ENCODE data around the gene C5. TPM values are rescaled to one million over a fixed set of nuclear protein-coding genes. Genes with fewer than 3 reads are reported as not detected.
A peak's percentile ranks its signal among the peaks of the same experiment; 100 is the strongest.

C5 gene
- total and polyA plus RNA-seq, 9 of the 15 experiments (the other 6 are each of a cell fraction or from before 2014, with no cell fraction given): 0.08 to 0.91 (median 0.42) TPM

GRCh38 chr9:121074370-121075250 lies 24.5 kb upstream of the C5 start, which contains the start of gene CNTRL (continued):
- TF ChIP-seq MITF (IDR thresholded peaks at IDR 0.05): no peak
- TF ChIP-seq ZC3H4 (CRISPR knock-in tag; IDR thresholded peaks at IDR 0.05; ENCODE audit: borderline replicate concordance): no peak
- no peak; the same call in 1 of the 2 replicates for TF ChIP-seq POLR2AphosphoS5 (IDR thresholded peaks at IDR 0.05; ENCODE audit: control insufficient read depth, insufficient read depth, low read depth, low read length)
- TF ChIP-seq CREB5 (CRISPR knock-in tag; IDR thresholded peaks at IDR 0.05): no peak
- no peak for TF ChIP-seq ZNF561 (CRISPR knock-in tag; conservative IDR thresholded peaks at IDR 0.05)
- no peak for TF ChIP-seq CHD7 (IDR thresholded peaks at IDR 0.05; ENCODE audit: low read depth, low read length)
- TF ChIP-seq EP300 (IDR thresholded peaks at IDR 0.05; ENCODE audit: low read length): no peak
- no peak for TF ChIP-seq WHSC1 (IDR thresholded peaks at IDR 0.05; ENCODE audit: low read length)
- no peak for TF ChIP-seq ZNF644 (tag; IDR thresholded peaks at IDR 0.05; ENCODE audit: low read depth)
- peak; percentile 26; the same call in 1 of the 2 replicates for TF ChIP-seq NFIC (IDR thresholded peaks at IDR 0.05)
